Neural cell (in vitro differentiated cells): ENCODE data around the gene OR2T1.
"Not testable (repeated sequence)": the region's sequence is repeated elsewhere in the genome, so short reads cannot be mapped to it uniquely, and the experiment has no call there.

Experiments used
- CTCF ChIP-seq: fragments of 450-650 bp; IDR thresholded peaks from 2 replicates; pipeline ENCODE4 v1.5.1; 2014; ENCODE audit warnings: antibody characterized with exemption, mild to moderate bottlenecking, moderate library complexity; ENCODE audit not compliant: poor library complexity, severe bottlenecking
- MXI1 ChIP-seq: fragments of 450-650 bp; conservative IDR thresholded peaks from 2 replicates; pipeline ENCODE4 v1.6.1; 2014; ENCODE audit warnings: antibody characterized with exemption, mild to moderate bottlenecking; ENCODE audit not compliant: poor library complexity, severe bottlenecking
- REST ChIP-seq: IDR thresholded peaks from 2 replicates; pipeline ENCODE4 v1.6.1; 2012; ENCODE audit warnings: borderline replicate concordance
- TAF1 ChIP-seq: IDR thresholded peaks from 2 replicates; pipeline ENCODE4 v1.6.1; 2012; ENCODE audit warnings: low read depth

DNA sequence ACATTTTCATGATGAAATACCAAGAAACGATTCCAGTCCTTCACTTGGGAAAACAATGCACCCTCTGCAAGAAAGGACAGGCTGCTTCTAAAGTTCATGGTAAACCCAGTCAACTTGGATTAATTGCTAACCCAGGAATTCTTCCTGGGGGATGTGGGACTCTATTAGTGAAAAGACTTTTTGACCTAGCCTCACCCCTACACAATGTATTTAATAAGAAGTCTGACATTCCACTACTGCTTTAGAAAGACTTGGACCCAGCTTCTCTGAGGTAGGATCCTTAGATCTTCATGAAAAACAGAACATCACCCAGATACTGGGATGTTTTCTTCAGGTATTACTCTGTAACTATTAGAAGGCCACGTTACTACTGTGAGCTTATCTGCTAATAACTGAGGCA lies 42.6 kb downstream of the OR2T1 start, which contains the start of gene OR2T2:
- not testable (repeated sequence) for TF ChIP-seq CTCF, REST, MXI1, TAF1
